WTC11 (cell line): ENCODE data around the gene RILPL1. TPM values are rescaled to one million over a fixed set of nuclear protein-coding genes. Genes with fewer than 3 reads are reported as not detected.
A peak's percentile ranks its signal among the peaks of the same experiment; 100 is the strongest.

Source experiments
- ATAC-seq: fragments of 200-7000 bp; cut with Tn5 transposase; 2 replicates; pipeline ENCODE4 v1.10.0; 2021; ENCODE audit warnings: mild to moderate bottlenecking, moderate library complexity
- CTCF ChIA-PET: fragments of 300-600 bp; sonication (Branson Sonifier 250); formaldehyde crosslinking; loops from one replicate; lab custom pipeline; 2021; ENCODE audit warnings: antibody characterized with exemption; lab: Charles Lee
- POLR2A ChIA-PET: fragments of 350-600 bp; sonication (Branson Sonifier 250); formaldehyde crosslinking; loops from one replicate; lab custom pipeline; 2021; ENCODE audit warnings: antibody characterized with exemption; lab: Charles Lee
- DNase-seq: peaks from one replicate; pipeline ENCODE4 v3.0.0; 2021; ENCODE audit warnings: low spot score
- H3K27ac Mint-ChIP-seq: 2 replicates; pipeline ENCODE4 v1.8.0; 2021; ENCODE audit warnings: mixed read lengths
- H3K27me3 Mint-ChIP-seq: 2 replicates; pipeline ENCODE4 v1.8.0; 2021; ENCODE audit warnings: low read depth, mild to moderate bottlenecking, moderate library complexity, mixed read lengths
- H3K36me3 Mint-ChIP-seq: 2 replicates; pipeline ENCODE4 v1.8.0; 2021; ENCODE audit warnings: mixed read lengths
- H3K4me1 Mint-ChIP-seq: 2 replicates; pipeline ENCODE4 v1.8.0; 2022; ENCODE audit warnings: mixed read lengths
- H3K4me3 Mint-ChIP-seq: 2 replicates; pipeline ENCODE4 v1.8.0; 2021; ENCODE audit warnings: mild to moderate bottlenecking, moderate library complexity, mixed read lengths
- H3K9me3 Mint-ChIP-seq: 2 replicates; pipeline ENCODE4 v1.8.0; 2021; ENCODE audit warnings: mixed read lengths
- AR ChIP-seq: fragments of 250-450 bp; sonication (Bioruptor Pico); IDR thresholded peaks from 2 replicates; pipeline ENCODE4 v1.9.0; 2021; ENCODE audit warnings: mild to moderate bottlenecking
- ARID4B ChIP-seq: sonication (generic); formaldehyde crosslinking; IDR thresholded peaks from 2 replicates; pipeline ENCODE4 v1.8.0; 2023; ENCODE audit warnings: missing genetic modification reagents, mild to moderate bottlenecking, borderline replicate concordance
- ERG ChIP-seq: fragments of 250-450 bp; sonication (Bioruptor Pico); IDR thresholded peaks from 2 replicates; pipeline ENCODE4 v1.8.0; 2021; ENCODE audit warnings: mild to moderate bottlenecking
- HMGXB4 ChIP-seq: sonication (generic); formaldehyde crosslinking; IDR thresholded peaks from 2 replicates; pipeline ENCODE4 v1.8.1; 2023; ENCODE audit warnings: mild to moderate bottlenecking, moderate library complexity, missing genetic modification reagents
- MYBL2 ChIP-seq: sonication (generic); formaldehyde crosslinking; IDR thresholded peaks from 2 replicates; pipeline ENCODE4 v1.8.1; 2023; ENCODE audit warnings: mild to moderate bottlenecking, moderate library complexity, missing genetic modification reagents
- NFATC4 ChIP-seq: fragments of 250-450 bp; sonication (Bioruptor Pico); IDR thresholded peaks from 2 replicates; pipeline ENCODE4 v1.9.0; 2021; ENCODE audit warnings: mild to moderate bottlenecking
- NR3C1 ChIP-seq: sonication (generic); formaldehyde crosslinking; conservative IDR thresholded peaks from 2 replicates; pipeline ENCODE4 v1.8.1; 2023; ENCODE audit warnings: low read depth, mild to moderate bottlenecking, missing genetic modification reagents
- STAT6 ChIP-seq: sonication (generic); formaldehyde crosslinking; conservative IDR thresholded peaks from 2 replicates; pipeline ENCODE4 v1.8.1; 2023; ENCODE audit warnings: mild to moderate bottlenecking, low read depth, missing genetic modification reagents, moderate library complexity
- ZNF281 ChIP-seq: sonication (generic); formaldehyde crosslinking; IDR thresholded peaks from 2 replicates; pipeline ENCODE4 v1.8.0; 2023; ENCODE audit warnings: mild to moderate bottlenecking, missing genetic modification reagents
- total RNA-seq: library from RNA; stranded (reverse); gene quantifications from 3 replicates; pipeline ENCODE4 v1.2.3, GENCODE V29; 2021

The RILPL1 gene
- total RNA-seq, 1 experiment from 2014 or later = 8.2 TPM

GRCh38 chr12:123520567-123521474 lies 12.7 kb downstream of the RILPL1 start (continued):
- no peak for TF ChIP-seq AR (CRISPR knock-in tag)
- TF ChIP-seq ARID4B (CRISPR knock-in tag) = no peak

GRCh38 chr12:123519141-123520001 lies 14.1 kb downstream of the RILPL1 start:
- no peaks in the 10 kb centered on the region for H3K27me3 Mint-ChIP-seq
- H3K27ac Mint-ChIP-seq = no peak overlapping the region; the same call in 1 of the 2 replicates
- peaks cover 6% of the 10 kb centered on the region for H3K4me1 Mint-ChIP-seq
- ChIA-PET CTCF (no interaction called here), POLR2A (interaction anchor here (0.6 kb wide), 1 partner anchor 118 kb away, joined by 6 read pairs; no protein-coding TSS in a partner anchor)
- DNase-seq = no peak
- no peak overlapping the region for H3K4me3 Mint-ChIP-seq
- no peak for ATAC-seq
- H3K36me3 Mint-ChIP-seq = peaks cover 22% of the 10 kb centered on the region
- H3K9me3 Mint-ChIP-seq = peaks cover 2% of the 10 kb centered on the region
- TF ChIP-seq HMGXB4 (CRISPR knock-in tag) (no peak), NFATC4 (no peak)

GRCh38 chr12:123516216-123516780 lies 17.2 kb downstream of the RILPL1 start:
- H3K36me3 Mint-ChIP-seq = peaks cover 22% of the 10 kb centered on the region
- no peaks in the 10 kb centered on the region for H3K27me3 Mint-ChIP-seq
- ATAC-seq = peak; percentile 48
- peaks cover 6% of the 10 kb centered on the region for H3K4me1 Mint-ChIP-seq
- POLR2A ChIA-PET = no interaction called here
- no peak for DNase-seq
- no peak overlapping the region for H3K4me3 Mint-ChIP-seq
- CTCF ChIA-PET = interaction anchor here (0.6 to 0.8 kb wide), 2 partner anchors 39 to 66 kb away, joined by 4 to 7 read pairs; no protein-coding TSS in a partner anchor
- H3K9me3 Mint-ChIP-seq = no peaks in the 10 kb centered on the region
- H3K27ac Mint-ChIP-seq = peak overlapping the region; percentile 57
- no peak for TF ChIP-seq ZNF281
- TF ChIP-seq NR3C1 = no peak
- TF ChIP-seq MYBL2 = no peak
- TF ChIP-seq STAT6 (CRISPR knock-in tag) = no peak
- TF ChIP-seq ERG (CRISPR knock-in tag) = no peak
